ENCODE results near the gene CNKSR2. TPM values are rescaled to one million over a fixed set of nuclear protein-coding genes. Genes with fewer than 3 reads are reported as not detected.

Gene CNKSR2
- total and polyA plus RNA-seq, 4 donors, result 0.55 to 3.3 (median 2.0) TPM

- DNase-seq (ENCODE audit: low spot score), result no peak
Observed at GRCh38 chrX:21606002-21606401, 231.8 kb downstream of the CNKSR2 start.

DNA sequence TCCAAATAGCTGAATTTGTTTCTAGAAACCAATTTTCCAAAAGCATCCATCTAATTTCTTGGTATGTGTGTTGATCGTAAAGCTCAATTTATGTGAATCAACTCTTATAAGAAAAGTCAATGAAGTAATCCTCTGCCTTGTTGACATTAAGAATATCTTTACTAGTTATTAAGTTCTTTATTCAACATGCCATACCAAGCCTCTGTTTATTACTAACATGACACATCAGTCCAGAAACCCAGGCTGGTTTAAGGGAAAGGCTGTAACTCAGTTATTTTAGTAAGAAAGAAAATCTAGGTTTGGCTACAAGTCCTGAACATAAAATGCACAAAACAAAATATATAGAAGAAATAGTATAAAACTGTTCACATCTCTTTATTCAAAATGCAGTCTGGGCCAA lies 235.9 kb downstream of the CNKSR2 start:
- H3K27ac ChIP-seq (ENCODE audit: low read depth in 1 of 2, low read length in 2 of 2), result no peak overlapping the region
- TF ChIP-seq CTCF (IDR thresholded peaks at IDR 0.05; ENCODE audit: low read depth, low read length, missing input control) (no peak), SP1 (IDR thresholded peaks at IDR 0.05) (no peak), EGR1 (IDR thresholded peaks at IDR 0.05; ENCODE audit: low read depth in 2 of 2) (no peak), ATF3 (IDR thresholded peaks at IDR 0.05) (no peak), TAF1 (conservative IDR thresholded peaks at IDR 0.05) (no peak)
- TF ChIP-seq, protein P1, sequence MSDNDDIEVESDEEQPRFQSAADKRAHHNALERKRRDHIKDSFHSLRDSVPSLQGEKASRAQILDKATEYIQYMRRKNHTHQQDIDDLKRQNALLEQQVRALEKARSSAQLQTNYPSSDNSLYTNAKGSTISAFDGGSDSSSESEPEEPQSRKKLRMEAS (IDR thresholded peaks at IDR 0.05), result no peak
- 96% methylated on average over 1 of the region's 1 CpG for WGBS
- no peak overlapping the region for H3K9ac ChIP-seq (ENCODE audit: low read depth in 1 of 2, low read length in 2 of 2)
- no peak overlapping the region for H3K4me3 ChIP-seq (ENCODE audit: low read depth in 1 of 3, low read length in 3 of 3)
- no peaks in the 10 kb centered on the region for H3K27me3 ChIP-seq (ENCODE audit: control insufficient read depth in 4 of 4, insufficient read depth in 4 of 4, low read length in 3 of 4)
- no peak for DNase-seq (ENCODE audit: low spot score)
- H3K4me1 ChIP-seq (ENCODE audit: control insufficient read depth in 4 of 4, insufficient read depth in 4 of 4, low read length in 3 of 4), result no peaks in the 10 kb centered on the region
- no peaks in the 10 kb centered on the region for H3K36me3 ChIP-seq (ENCODE audit: control insufficient read depth in 4 of 4, insufficient read depth in 3 of 4, low read depth in 1 of 4, low read length in 3 of 4)
- no peaks in the 10 kb centered on the region for H3K9me3 ChIP-seq (ENCODE audit: control insufficient read depth in 4 of 4, low read length in 3 of 4)

More at GRCh38 chrX:21606002-21606401, 231.8 kb downstream of the CNKSR2 start:
- TF ChIP-seq, protein P1 (IDR thresholded peaks at IDR 0.05), result no peak
- TF ChIP-seq, protein P2, sequence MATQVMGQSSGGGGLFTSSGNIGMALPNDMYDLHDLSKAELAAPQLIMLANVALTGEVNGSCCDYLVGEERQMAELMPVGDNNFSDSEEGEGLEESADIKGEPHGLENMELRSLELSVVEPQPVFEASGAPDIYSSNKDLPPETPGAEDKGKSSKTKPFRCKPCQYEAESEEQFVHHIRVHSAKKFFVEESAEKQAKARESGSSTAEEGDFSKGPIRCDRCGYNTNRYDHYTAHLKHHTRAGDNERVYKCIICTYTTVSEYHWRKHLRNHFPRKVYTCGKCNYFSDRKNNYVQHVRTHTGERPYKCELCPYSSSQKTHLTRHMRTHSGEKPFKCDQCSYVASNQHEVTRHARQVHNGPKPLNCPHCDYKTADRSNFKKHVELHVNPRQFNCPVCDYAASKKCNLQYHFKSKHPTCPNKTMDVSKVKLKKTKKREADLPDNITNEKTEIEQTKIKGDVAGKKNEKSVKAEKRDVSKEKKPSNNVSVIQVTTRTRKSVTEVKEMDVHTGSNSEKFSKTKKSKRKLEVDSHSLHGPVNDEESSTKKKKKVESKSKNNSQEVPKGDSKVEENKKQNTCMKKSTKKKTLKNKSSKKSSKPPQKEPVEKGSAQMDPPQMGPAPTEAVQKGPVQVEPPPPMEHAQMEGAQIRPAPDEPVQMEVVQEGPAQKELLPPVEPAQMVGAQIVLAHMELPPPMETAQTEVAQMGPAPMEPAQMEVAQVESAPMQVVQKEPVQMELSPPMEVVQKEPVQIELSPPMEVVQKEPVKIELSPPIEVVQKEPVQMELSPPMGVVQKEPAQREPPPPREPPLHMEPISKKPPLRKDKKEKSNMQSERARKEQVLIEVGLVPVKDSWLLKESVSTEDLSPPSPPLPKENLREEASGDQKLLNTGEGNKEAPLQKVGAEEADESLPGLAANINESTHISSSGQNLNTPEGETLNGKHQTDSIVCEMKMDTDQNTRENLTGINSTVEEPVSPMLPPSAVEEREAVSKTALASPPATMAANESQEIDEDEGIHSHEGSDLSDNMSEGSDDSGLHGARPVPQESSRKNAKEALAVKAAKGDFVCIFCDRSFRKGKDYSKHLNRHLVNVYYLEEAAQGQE (IDR thresholded peaks at IDR 0.05), result no peak
- TF ChIP-seq FOXA1 (IDR thresholded peaks at IDR 0.05) (no peak), EGR1 (IDR thresholded peaks at IDR 0.05; ENCODE audit: low read depth in 2 of 2) (no peak), SP1 (IDR thresholded peaks at IDR 0.05) (no peak), NR2F2 (IDR thresholded peaks at IDR 0.05) (no peak), GABPA (IDR thresholded peaks at IDR 0.05 in 1 of 2, conservative IDR thresholded peaks at IDR 0.05 in 1 of 2) (no peak), HNF4A (conservative IDR thresholded peaks at IDR 0.05) (no peak), YY1 (IDR thresholded peaks at IDR 0.05) (no peak), CTCF (IDR thresholded peaks at IDR 0.05; ENCODE audit: low read depth, low read length, missing input control) (no peak), TAF1 (conservative IDR thresholded peaks at IDR 0.05) (no peak)
- TF ChIP-seq, protein P3, sequence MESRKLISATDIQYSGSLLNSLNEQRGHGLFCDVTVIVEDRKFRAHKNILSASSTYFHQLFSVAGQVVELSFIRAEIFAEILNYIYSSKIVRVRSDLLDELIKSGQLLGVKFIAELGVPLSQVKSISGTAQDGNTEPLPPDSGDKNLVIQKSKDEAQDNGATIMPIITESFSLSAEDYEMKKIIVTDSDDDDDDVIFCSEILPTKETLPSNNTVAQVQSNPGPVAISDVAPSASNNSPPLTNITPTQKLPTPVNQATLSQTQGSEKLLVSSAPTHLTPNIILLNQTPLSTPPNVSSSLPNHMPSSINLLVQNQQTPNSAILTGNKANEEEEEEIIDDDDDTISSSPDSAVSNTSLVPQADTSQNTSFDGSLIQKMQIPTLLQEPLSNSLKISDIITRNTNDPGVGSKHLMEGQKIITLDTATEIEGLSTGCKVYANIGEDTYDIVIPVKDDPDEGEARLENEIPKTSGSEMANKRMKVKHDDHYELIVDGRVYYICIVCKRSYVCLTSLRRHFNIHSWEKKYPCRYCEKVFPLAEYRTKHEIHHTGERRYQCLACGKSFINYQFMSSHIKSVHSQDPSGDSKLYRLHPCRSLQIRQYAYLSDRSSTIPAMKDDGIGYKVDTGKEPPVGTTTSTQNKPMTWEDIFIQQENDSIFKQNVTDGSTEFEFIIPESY (IDR thresholded peaks at IDR 0.05), result no peak
- Histone ChIP-seq H3K9ac (ENCODE audit: low read depth in 1 of 2, low read length in 2 of 2) (no peak overlapping the region), H3K9me3 (ENCODE audit: control insufficient read depth in 4 of 4, low read length in 3 of 4) (no peaks in the 10 kb centered on the region), H3K4me1 (ENCODE audit: control insufficient read depth in 4 of 4, insufficient read depth in 4 of 4, low read length in 3 of 4) (no peaks in the 10 kb centered on the region), H3K36me3 (ENCODE audit: control insufficient read depth in 4 of 4, insufficient read depth in 3 of 4, low read depth in 1 of 4, low read length in 3 of 4) (no peaks in the 10 kb centered on the region), H3K27ac (ENCODE audit: low read depth in 1 of 2, low read length in 2 of 2) (no peak overlapping the region), H3K27me3 (ENCODE audit: control insufficient read depth in 4 of 4, insufficient read depth in 4 of 4, low read length in 3 of 4) (no peaks in the 10 kb centered on the region), H3K4me3 (ENCODE audit: low read depth in 1 of 3, low read length in 3 of 3) (no peak overlapping the region)
